GM23338 (cell line): ENCODE results near the gene ITGB5. TPM values are rescaled to one million over a fixed set of nuclear protein-coding genes. Genes with fewer than 3 reads are reported as not detected.

Experiments used
- ATAC-seq: fragments of 200-7000 bp; cut with Tn5 transposase; 3 replicates; pipeline ENCODE4 v1.9.1; 2020
- DNase-seq: peaks from one replicate; pipeline ENCODE4 v3.0.0-alpha.2; 2015; ENCODE audit warnings: low spot score
- H2AFZ ChIP-seq: fragments of 200-600 bp; sonication (generic); 2 replicates; pipeline ENCODE4 v1.8.0; 2016; ENCODE audit warnings: antibody characterized with exemption, mild to moderate bottlenecking, moderate library complexity
- H3F3A ChIP-seq: fragments of 200-600 bp; sonication (generic); replicated peaks from 2 replicates; pipeline ENCODE4 v1.8.0; 2017; ENCODE audit warnings: antibody characterized with exemption, mixed run types, low read depth
- H3K27ac ChIP-seq: fragments of 200-600 bp; sonication (generic); 2 replicates; pipeline ENCODE4 v1.6.1; 2016; ENCODE audit warnings: low read depth
- H3K27me3 ChIP-seq: fragments of 200-600 bp; sonication (generic); 2 replicates; pipeline ENCODE4 v1.8.0; 2016; ENCODE audit warnings: mild to moderate bottlenecking, mixed run types, moderate library complexity; ENCODE audit not compliant: insufficient read depth
- H3K36me3 ChIP-seq: fragments of 200-600 bp; sonication (generic); 2 replicates; pipeline ENCODE4 v1.8.0; 2016; ENCODE audit warnings: mild to moderate bottlenecking; ENCODE audit not compliant: insufficient read depth
- H3K4me1 ChIP-seq: fragments of 200-600 bp; sonication (generic); 2 replicates; pipeline ENCODE4 v1.8.0; 2016; ENCODE audit warnings: mild to moderate bottlenecking, moderate library complexity; ENCODE audit not compliant: insufficient read depth
- H3K4me2 ChIP-seq: fragments of 200-600 bp; sonication (generic); 2 replicates; pipeline ENCODE4 v1.7.1; 2017; ENCODE audit warnings: mixed run types
- H3K4me3 ChIP-seq: fragments of 200-600 bp; sonication (generic); 2 replicates; pipeline ENCODE4 v1.6.1; 2016; ENCODE audit warnings: mixed run types
- H3K79me2 ChIP-seq: fragments of 200-600 bp; sonication (generic); replicated peaks from 2 replicates; pipeline ENCODE4 v1.8.0; 2017; ENCODE audit warnings: mild to moderate bottlenecking; ENCODE audit not compliant: insufficient read depth
- H3K9me2 ChIP-seq: fragments of 200-600 bp; sonication (generic); 2 replicates; pipeline ENCODE4 v1.8.0; 2017; ENCODE audit not compliant: insufficient read depth
- H4K20me1 ChIP-seq: fragments of 200-600 bp; sonication (generic); replicated peaks from 2 replicates; pipeline ENCODE4 v1.8.0; 2017; ENCODE audit warnings: mild to moderate bottlenecking; ENCODE audit not compliant: insufficient read depth
- H3K27ac Mint-ChIP-seq: 2 replicates; pipeline ENCODE4 v1.8.0; 2020; ENCODE audit warnings: inconsistent platforms, mild to moderate bottlenecking, moderate library complexity, mixed read lengths
- H3K27me3 Mint-ChIP-seq: 3 replicates; pipeline ENCODE4 v1.8.0; 2022; ENCODE audit warnings: low read depth, mild to moderate bottlenecking, moderate library complexity, mixed read lengths, inconsistent platforms; ENCODE audit not compliant: insufficient read depth, poor library complexity
- H3K36me3 Mint-ChIP-seq: 3 replicates; pipeline ENCODE4 v1.8.0; 2021; ENCODE audit warnings: low read depth, mild to moderate bottlenecking, inconsistent platforms, moderate library complexity, mixed read lengths
- H3K4me1 Mint-ChIP-seq: 3 replicates; pipeline ENCODE4 v1.8.0; 2020; ENCODE audit warnings: mild to moderate bottlenecking, inconsistent platforms, mixed read lengths
- H3K4me3 Mint-ChIP-seq: 3 replicates; pipeline ENCODE4 v1.8.0; 2021; ENCODE audit warnings: moderate library complexity, mild to moderate bottlenecking, inconsistent platforms, mixed read lengths
- H3K9me3 Mint-ChIP-seq: 3 replicates; pipeline ENCODE4 v1.8.0; 2020; ENCODE audit warnings: moderate library complexity, mild to moderate bottlenecking, inconsistent platforms, mixed read lengths
- CREB1 ChIP-seq: fragments of 250-450 bp; sonication (Bioruptor Pico); IDR thresholded peaks from 2 replicates; pipeline ENCODE4 v1.5.0; 2020; ENCODE audit warnings: low read depth, mild to moderate bottlenecking, moderate library complexity
- EZH2 ChIP-seq: fragments of 200-600 bp; sonication (generic); IDR thresholded peaks from one replicate; pipeline ENCODE4 v1.8.0; 2017; ENCODE audit warnings: antibody characterized with exemption, mild to moderate bottlenecking, low read depth; ENCODE audit not compliant: unreplicated experiment
- EZH2phosphoT487 ChIP-seq: fragments of 200-600 bp; sonication (generic); IDR thresholded peaks from one replicate; pipeline ENCODE4 v1.8.1; 2018; ENCODE audit warnings: antibody characterized with exemption; ENCODE audit not compliant: unreplicated experiment
- JUNB ChIP-seq: IDR thresholded peaks from one replicate; pipeline ENCODE4 v1.6.1; 2016; ENCODE audit warnings: antibody characterized with exemption; ENCODE audit not compliant: unreplicated experiment
- NANOG ChIP-seq: IDR thresholded peaks from 2 replicates; pipeline ENCODE4 v1.6.1; 2016; ENCODE audit warnings: antibody characterized with exemption, borderline replicate concordance
- POLR2AphosphoS5 ChIP-seq: IDR thresholded peaks from 2 replicates; pipeline ENCODE4 v1.6.1; 2016; ENCODE audit warnings: antibody characterized with exemption, low read depth
- STAT1 ChIP-seq: IDR thresholded peaks from one replicate; pipeline ENCODE4 v1.6.1; 2016; ENCODE audit warnings: antibody characterized with exemption; ENCODE audit not compliant: unreplicated experiment
- ZNF114 ChIP-seq: fragments of 250-450 bp; sonication (Bioruptor Pico); IDR thresholded peaks from 2 replicates; pipeline ENCODE4 v1.5.0; 2020; ENCODE audit warnings: mild to moderate bottlenecking, moderate library complexity
- ZNF331 ChIP-seq: fragments of 250-450 bp; sonication (Bioruptor Pico); IDR thresholded peaks from 2 replicates; pipeline ENCODE4 v1.5.0; 2020; ENCODE audit warnings: low read depth, mild to moderate bottlenecking, moderate library complexity
- polyA plus RNA-seq: library from polyadenylated mRNA; unstranded; fragments of >200 nt; fragmentation: Nextera tagmentation; extraction: Ambion mirVana; gene quantifications from 2 replicates; pipeline ENCODE4 v1.2.1, GENCODE V29; 2016
- total RNA-seq: library from RNA; depleted of rRNA; stranded (reverse); fragments of >200 nt; shearing (Covaris generic); gene quantifications from 2 replicates; pipeline ENCODE4 v1.2.3, GENCODE V29; 2014
- TF ChIP-seq, protein P1 (sequence below): IDR thresholded peaks from one replicate; pipeline ENCODE4 v1.6.1; 2018; ENCODE audit warnings: antibody characterized with exemption; ENCODE audit not compliant: unreplicated experiment
- TF ChIP-seq, protein P2 (sequence below): fragments of 250-450 bp; sonication (Bioruptor Pico); IDR thresholded peaks from 2 replicates; pipeline ENCODE4 v1.5.0; 2020; ENCODE audit warnings: mild to moderate bottlenecking, moderate library complexity
- TF ChIP-seq, protein P3 (sequence below), 2 experiments: fragments of 200-600 bp in 1 of 2; sonication (generic) in 1 of 2; conservative IDR thresholded peaks; 2 replicates each; pipeline versions ENCODE4 v1.5.1 to v1.6.1; 2016 to 2017; ENCODE audit warnings: antibody characterized with exemption in 2 of 2, low read depth in 2 of 2, mild to moderate bottlenecking in 2 of 2, moderate library complexity in 1 of 2
- TF ChIP-seq, protein P4 (sequence below): IDR thresholded peaks from 2 replicates; pipeline ENCODE4 v1.6.1; 2016; ENCODE audit warnings: antibody characterized with exemption

ITGB5 gene
- total and polyA plus RNA-seq, 2 experiments from 2014 or later: 68.2 to 269 TPM

DNA sequence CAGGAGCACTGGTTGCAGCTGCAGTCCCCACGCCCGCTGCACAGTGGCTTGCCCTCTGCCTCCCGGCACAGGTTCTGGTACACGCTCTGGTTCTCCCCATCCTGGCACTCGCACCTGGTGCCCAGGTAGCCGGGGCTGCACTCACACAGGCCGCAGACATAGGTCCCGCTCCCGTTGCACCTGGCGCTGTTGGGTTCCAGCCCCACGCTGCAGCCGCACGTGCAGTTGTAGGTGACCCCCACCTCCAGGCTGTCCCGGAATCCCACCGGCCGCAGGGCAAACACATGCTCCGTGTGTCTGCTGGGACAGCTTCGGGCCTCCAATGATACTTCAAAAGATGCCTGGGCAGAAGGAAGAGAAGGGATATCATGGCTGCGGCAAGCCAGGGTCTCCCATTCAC is 90.7 kb downstream of the ITGB5 start:
- Mint-ChIP-seq H3K9me3 (no peaks in the 10 kb centered on the region), H3K27ac (no peak overlapping the region), H3K27me3 (peaks cover 10% of the 10 kb centered on the region), H3K36me3 (peaks cover 59% of the 10 kb centered on the region), H3K4me3 (no peak overlapping the region), H3K4me1 (peaks cover 9% of the 10 kb centered on the region)
- no peak for TF ChIP-seq JUNB
- no peak for TF ChIP-seq NANOG
- TF ChIP-seq, protein P1, sequence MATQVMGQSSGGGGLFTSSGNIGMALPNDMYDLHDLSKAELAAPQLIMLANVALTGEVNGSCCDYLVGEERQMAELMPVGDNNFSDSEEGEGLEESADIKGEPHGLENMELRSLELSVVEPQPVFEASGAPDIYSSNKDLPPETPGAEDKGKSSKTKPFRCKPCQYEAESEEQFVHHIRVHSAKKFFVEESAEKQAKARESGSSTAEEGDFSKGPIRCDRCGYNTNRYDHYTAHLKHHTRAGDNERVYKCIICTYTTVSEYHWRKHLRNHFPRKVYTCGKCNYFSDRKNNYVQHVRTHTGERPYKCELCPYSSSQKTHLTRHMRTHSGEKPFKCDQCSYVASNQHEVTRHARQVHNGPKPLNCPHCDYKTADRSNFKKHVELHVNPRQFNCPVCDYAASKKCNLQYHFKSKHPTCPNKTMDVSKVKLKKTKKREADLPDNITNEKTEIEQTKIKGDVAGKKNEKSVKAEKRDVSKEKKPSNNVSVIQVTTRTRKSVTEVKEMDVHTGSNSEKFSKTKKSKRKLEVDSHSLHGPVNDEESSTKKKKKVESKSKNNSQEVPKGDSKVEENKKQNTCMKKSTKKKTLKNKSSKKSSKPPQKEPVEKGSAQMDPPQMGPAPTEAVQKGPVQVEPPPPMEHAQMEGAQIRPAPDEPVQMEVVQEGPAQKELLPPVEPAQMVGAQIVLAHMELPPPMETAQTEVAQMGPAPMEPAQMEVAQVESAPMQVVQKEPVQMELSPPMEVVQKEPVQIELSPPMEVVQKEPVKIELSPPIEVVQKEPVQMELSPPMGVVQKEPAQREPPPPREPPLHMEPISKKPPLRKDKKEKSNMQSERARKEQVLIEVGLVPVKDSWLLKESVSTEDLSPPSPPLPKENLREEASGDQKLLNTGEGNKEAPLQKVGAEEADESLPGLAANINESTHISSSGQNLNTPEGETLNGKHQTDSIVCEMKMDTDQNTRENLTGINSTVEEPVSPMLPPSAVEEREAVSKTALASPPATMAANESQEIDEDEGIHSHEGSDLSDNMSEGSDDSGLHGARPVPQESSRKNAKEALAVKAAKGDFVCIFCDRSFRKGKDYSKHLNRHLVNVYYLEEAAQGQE: no peak
- TF ChIP-seq ZNF331 (CRISPR knock-in tag): no peak
- TF ChIP-seq, protein P2, sequence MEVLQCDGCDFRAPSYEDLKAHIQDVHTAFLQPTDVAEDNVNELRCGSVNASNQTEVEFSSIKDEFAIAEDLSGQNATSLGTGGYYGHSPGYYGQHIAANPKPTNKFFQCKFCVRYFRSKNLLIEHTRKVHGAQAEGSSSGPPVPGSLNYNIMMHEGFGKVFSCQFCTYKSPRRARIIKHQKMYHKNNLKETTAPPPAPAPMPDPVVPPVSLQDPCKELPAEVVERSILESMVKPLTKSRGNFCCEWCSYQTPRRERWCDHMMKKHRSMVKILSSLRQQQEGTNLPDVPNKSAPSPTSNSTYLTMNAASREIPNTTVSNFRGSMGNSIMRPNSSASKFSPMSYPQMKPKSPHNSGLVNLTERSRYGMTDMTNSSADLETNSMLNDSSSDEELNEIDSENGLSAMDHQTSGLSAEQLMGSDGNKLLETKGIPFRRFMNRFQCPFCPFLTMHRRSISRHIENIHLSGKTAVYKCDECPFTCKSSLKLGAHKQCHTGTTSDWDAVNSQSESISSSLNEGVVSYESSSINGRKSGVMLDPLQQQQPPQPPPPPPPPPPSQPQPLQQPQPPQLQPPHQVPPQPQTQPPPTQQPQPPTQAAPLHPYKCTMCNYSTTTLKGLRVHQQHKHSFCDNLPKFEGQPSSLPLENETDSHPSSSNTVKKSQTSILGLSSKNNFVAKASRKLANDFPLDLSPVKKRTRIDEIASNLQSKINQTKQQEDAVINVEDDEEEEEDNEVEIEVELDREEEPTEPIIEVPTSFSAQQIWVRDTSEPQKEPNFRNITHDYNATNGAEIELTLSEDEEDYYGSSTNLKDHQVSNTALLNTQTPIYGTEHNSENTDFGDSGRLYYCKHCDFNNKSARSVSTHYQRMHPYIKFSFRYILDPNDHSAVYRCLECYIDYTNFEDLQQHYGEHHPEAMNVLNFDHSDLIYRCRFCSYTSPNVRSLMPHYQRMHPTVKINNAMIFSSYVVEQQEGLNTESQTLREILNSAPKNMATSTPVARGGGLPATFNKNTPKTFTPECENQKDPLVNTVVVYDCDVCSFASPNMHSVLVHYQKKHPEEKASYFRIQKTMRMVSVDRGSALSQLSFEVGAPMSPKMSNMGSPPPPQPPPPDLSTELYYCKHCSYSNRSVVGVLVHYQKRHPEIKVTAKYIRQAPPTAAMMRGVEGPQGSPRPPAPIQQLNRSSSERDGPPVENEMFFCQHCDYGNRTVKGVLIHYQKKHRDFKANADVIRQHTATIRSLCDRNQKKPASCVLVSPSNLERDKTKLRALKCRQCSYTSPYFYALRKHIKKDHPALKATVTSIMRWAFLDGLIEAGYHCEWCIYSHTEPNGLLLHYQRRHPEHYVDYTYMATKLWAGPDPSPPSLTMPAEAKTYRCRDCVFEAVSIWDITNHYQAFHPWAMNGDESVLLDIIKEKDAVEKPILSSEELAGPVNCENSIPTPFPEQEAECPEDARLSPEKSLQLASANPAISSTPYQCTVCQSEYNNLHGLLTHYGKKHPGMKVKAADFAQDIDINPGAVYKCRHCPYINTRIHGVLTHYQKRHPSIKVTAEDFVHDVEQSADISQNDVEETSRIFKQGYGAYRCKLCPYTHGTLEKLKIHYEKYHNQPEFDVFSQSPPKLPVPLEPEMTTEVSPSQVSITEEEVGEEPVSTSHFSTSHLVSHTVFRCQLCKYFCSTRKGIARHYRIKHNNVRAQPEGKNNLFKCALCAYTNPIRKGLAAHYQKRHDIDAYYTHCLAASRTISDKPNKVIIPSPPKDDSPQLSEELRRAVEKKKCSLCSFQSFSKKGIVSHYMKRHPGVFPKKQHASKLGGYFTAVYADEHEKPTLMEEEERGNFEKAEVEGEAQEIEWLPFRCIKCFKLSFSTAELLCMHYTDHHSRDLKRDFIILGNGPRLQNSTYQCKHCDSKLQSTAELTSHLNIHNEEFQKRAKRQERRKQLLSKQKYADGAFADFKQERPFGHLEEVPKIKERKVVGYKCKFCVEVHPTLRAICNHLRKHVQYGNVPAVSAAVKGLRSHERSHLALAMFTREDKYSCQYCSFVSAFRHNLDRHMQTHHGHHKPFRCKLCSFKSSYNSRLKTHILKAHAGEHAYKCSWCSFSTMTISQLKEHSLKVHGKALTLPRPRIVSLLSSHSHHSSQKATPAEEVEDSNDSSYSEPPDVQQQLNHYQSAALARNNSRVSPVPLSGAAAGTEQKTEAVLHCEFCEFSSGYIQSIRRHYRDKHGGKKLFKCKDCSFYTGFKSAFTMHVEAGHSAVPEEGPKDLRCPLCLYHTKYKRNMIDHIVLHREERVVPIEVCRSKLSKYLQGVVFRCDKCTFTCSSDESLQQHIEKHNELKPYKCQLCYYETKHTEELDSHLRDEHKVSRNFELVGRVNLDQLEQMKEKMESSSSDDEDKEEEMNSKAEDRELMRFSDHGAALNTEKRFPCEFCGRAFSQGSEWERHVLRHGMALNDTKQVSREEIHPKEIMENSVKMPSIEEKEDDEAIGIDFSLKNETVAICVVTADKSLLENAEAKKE (CRISPR knock-in tag): no peak
- TF ChIP-seq ZNF114 (CRISPR knock-in tag): no peak
- no peak for TF ChIP-seq STAT1
- TF ChIP-seq, protein P3, sequence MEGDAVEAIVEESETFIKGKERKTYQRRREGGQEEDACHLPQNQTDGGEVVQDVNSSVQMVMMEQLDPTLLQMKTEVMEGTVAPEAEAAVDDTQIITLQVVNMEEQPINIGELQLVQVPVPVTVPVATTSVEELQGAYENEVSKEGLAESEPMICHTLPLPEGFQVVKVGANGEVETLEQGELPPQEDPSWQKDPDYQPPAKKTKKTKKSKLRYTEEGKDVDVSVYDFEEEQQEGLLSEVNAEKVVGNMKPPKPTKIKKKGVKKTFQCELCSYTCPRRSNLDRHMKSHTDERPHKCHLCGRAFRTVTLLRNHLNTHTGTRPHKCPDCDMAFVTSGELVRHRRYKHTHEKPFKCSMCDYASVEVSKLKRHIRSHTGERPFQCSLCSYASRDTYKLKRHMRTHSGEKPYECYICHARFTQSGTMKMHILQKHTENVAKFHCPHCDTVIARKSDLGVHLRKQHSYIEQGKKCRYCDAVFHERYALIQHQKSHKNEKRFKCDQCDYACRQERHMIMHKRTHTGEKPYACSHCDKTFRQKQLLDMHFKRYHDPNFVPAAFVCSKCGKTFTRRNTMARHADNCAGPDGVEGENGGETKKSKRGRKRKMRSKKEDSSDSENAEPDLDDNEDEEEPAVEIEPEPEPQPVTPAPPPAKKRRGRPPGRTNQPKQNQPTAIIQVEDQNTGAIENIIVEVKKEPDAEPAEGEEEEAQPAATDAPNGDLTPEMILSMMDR (conservative IDR thresholded peaks at IDR 0.05; ENCODE audit: low read depth in 2 of 2): no peak
- no peak for TF ChIP-seq EZH2
- TF ChIP-seq POLR2AphosphoS5: no peak
- TF ChIP-seq, protein P4, sequence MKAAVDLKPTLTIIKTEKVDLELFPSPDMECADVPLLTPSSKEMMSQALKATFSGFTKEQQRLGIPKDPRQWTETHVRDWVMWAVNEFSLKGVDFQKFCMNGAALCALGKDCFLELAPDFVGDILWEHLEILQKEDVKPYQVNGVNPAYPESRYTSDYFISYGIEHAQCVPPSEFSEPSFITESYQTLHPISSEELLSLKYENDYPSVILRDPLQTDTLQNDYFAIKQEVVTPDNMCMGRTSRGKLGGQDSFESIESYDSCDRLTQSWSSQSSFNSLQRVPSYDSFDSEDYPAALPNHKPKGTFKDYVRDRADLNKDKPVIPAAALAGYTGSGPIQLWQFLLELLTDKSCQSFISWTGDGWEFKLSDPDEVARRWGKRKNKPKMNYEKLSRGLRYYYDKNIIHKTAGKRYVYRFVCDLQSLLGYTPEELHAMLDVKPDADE: no peak
- no peak for TF ChIP-seq EZH2phosphoT487
- no peak for TF ChIP-seq CREB1 (CRISPR knock-in tag)
- 0 out of 2 replicates have a peak, but pooled peaks cover 3% of the 10 kb centered on the region for H3K4me1 ChIP-seq
- no peak overlapping the region for H3K4me2 ChIP-seq
- peaks cover 18% of the 10 kb centered on the region for H3K79me2 ChIP-seq
- H4K20me1 ChIP-seq: peaks cover 7% of the 10 kb centered on the region; the same call in 1 of the 2 replicates
- H3K36me3 ChIP-seq: peaks cover 10% of the 10 kb centered on the region
- H3K9me2 ChIP-seq: no peaks in the 10 kb centered on the region
- no peak for DNase-seq
- no peak for ATAC-seq
- H3K4me3 ChIP-seq: no peak overlapping the region
- H2AFZ ChIP-seq: no peak overlapping the region
- H3K27ac ChIP-seq: no peak overlapping the region
- H3K27me3 ChIP-seq: no peaks in the 10 kb centered on the region
- 0 out of 2 replicates have a peak, but pooled peaks cover 4% of the 10 kb centered on the region for H3F3A ChIP-seq
